SH-SY5Y (cell line): ENCODE results near the gene RXRA.

Experiments used
- GATA2 ChIP-seq: IDR thresholded peaks from 2 replicates; pipeline ENCODE4 v1.6.1; 2011; ENCODE audit warnings: mild to moderate bottlenecking, low read depth, low read length
- GATA3 ChIP-seq: IDR thresholded peaks from 2 replicates; pipeline ENCODE4 v1.6.1; 2011; ENCODE audit warnings: low read depth, mild to moderate bottlenecking, low read length, moderate library complexity

The RXRA gene

DNA sequence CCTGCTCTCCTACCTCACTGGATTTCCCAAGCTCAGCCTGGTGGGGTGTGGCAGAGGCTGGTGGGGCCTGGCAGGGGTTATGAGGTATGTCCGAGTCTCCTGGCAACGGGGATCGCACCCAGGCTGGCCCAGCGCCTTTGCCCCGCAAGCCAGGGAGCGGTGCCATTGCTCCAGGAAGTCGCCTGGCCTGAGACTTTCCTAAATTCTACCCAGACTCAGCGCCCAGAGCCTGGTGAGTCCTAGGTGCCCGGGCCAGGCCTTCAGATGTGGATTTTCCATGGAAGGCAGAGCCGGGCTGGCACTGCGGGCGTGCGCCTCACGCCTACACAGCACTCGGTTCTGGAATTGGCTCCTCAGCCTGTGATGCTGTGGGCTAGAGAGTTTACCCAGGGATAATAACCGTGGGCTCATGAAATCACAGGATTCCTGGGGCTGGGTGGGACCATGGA is 159.9 kb downstream of the RXRA start:
- no peak for TF ChIP-seq GATA3
- TF ChIP-seq GATA2 = no peak

- no peak for TF ChIP-seq GATA2
- TF ChIP-seq GATA3 = no peak
Observed at GRCh38 chr9:134486596-134486995, 160.3 kb downstream of the RXRA start.
